Thyroid gland (tissue), 4 donors: Measurements from ENCODE around the gene SAP130. TPM values are rescaled to one million over a fixed set of nuclear protein-coding genes. Genes with fewer than 3 reads are reported as not detected.

Experiments used
- DNase-seq, 2 donors: peaks; one replicate each; pipeline ENCODE4 v3.0.0-alpha.2; 2019
- H3K27ac ChIP-seq, 3 donors: fragments of 200-600 bp; sonication (generic); 1 replicate in 2 of 3; 2 replicates in 1 of 3; pipeline ENCODE4 v1.5.1; 2016 to 2019; ENCODE audit warnings: mild to moderate bottlenecking in 1 of 3, moderate library complexity in 1 of 3
- H3K27me3 ChIP-seq: fragments of 200-600 bp; sonication (generic); one replicate; pipeline ENCODE4 v1.5.1; 2019
- H3K36me3 ChIP-seq, 2 donors: fragments of 200-600 bp; sonication (generic); one replicate each; pipeline ENCODE4 v1.5.1; 2016 to 2019
- H3K4me1 ChIP-seq, 2 donors: fragments of 200-600 bp; sonication (generic); one replicate each; pipeline ENCODE4 v1.5.1; 2017 to 2019
- H3K4me3 ChIP-seq, 3 donors: fragments of 200-600 bp; sonication (generic); replicated peaks in 1 of 3; 1 replicate in 2 of 3; 2 replicates in 1 of 3; pipeline ENCODE4 v1.5.1; 2016; ENCODE audit warnings: mild to moderate bottlenecking in 1 of 3
- H3K9me3 ChIP-seq: fragments of 200-600 bp; sonication (generic); one replicate; pipeline ENCODE4 v1.5.1; 2017
- POLR2A ChIP-seq, 2 donors: fragments of 450-650 bp; IDR thresholded peaks; one replicate each; pipeline ENCODE4 v1.6.1; 2017; ENCODE audit warnings: antibody characterized with exemption in 2 of 2, mild to moderate bottlenecking in 2 of 2, moderate library complexity in 1 of 2
- WGBS, 2 donors: methylation state at CpG; one replicate each; pipeline ENCODE4 v1.1.5; 2017; 5-methylcytosine and 5-hydroxymethylcytosine counted together
- intact Hi-C: fragments of 100-400 bp; cut with DNase I; formaldehyde crosslinking; loops from one replicate; pipeline ENCODE4 v1.15.1; 2023
- total RNA-seq, 4 donors: library from RNA; depleted of rRNA; stranded (reverse); fragments of >200 nt; gene quantifications; one replicate each; pipeline ENCODE4 v1.2.3, GENCODE V29; 2016
- TF ChIP-seq, protein P1 (sequence below), 6 experiments: fragments of 200-600 bp in 3 of 6; fragments of 450-650 bp in 3 of 6; sonication (generic) in 3 of 6; IDR thresholded peaks; one replicate each; pipeline ENCODE4 v1.5.1; 2016 to 2019; ENCODE audit warnings: antibody characterized with exemption in 6 of 6, mild to moderate bottlenecking in 2 of 6, inconsistent platforms in 1 of 6, moderate library complexity in 1 of 6

The SAP130 gene
- total RNA-seq, 4 donors from 2014 or later: 10.3 to 14.7 (median 11.3) TPM

- H3K27ac ChIP-seq: no peak overlapping the region
- H3K4me1 ChIP-seq: no peaks in the 10 kb centered on the region
- WGBS, 2 donors: 90% methylated on average over 5 of the region's 5 CpGs
- no peaks in the 10 kb centered on the region for H3K36me3 ChIP-seq
- H3K4me3 ChIP-seq: no peak overlapping the region
- DNase-seq: no peak
- H3K9me3 ChIP-seq: no peaks in the 10 kb centered on the region
- no peaks in the 10 kb centered on the region for H3K27me3 ChIP-seq
- intact Hi-C loops: loop anchor here (10.0 kb wide), 1 partner anchor 173 kb away; no protein-coding TSS in a partner anchor
- TF ChIP-seq POLR2A (IDR thresholded peaks at IDR 0.05): no peak
- TF ChIP-seq, protein P1, sequence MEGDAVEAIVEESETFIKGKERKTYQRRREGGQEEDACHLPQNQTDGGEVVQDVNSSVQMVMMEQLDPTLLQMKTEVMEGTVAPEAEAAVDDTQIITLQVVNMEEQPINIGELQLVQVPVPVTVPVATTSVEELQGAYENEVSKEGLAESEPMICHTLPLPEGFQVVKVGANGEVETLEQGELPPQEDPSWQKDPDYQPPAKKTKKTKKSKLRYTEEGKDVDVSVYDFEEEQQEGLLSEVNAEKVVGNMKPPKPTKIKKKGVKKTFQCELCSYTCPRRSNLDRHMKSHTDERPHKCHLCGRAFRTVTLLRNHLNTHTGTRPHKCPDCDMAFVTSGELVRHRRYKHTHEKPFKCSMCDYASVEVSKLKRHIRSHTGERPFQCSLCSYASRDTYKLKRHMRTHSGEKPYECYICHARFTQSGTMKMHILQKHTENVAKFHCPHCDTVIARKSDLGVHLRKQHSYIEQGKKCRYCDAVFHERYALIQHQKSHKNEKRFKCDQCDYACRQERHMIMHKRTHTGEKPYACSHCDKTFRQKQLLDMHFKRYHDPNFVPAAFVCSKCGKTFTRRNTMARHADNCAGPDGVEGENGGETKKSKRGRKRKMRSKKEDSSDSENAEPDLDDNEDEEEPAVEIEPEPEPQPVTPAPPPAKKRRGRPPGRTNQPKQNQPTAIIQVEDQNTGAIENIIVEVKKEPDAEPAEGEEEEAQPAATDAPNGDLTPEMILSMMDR (IDR thresholded peaks at IDR 0.05): no peak
These were observed 9.8 kb upstream of the SAP130 start for GRCh38 chr2:128037649-128038048.

DNA sequence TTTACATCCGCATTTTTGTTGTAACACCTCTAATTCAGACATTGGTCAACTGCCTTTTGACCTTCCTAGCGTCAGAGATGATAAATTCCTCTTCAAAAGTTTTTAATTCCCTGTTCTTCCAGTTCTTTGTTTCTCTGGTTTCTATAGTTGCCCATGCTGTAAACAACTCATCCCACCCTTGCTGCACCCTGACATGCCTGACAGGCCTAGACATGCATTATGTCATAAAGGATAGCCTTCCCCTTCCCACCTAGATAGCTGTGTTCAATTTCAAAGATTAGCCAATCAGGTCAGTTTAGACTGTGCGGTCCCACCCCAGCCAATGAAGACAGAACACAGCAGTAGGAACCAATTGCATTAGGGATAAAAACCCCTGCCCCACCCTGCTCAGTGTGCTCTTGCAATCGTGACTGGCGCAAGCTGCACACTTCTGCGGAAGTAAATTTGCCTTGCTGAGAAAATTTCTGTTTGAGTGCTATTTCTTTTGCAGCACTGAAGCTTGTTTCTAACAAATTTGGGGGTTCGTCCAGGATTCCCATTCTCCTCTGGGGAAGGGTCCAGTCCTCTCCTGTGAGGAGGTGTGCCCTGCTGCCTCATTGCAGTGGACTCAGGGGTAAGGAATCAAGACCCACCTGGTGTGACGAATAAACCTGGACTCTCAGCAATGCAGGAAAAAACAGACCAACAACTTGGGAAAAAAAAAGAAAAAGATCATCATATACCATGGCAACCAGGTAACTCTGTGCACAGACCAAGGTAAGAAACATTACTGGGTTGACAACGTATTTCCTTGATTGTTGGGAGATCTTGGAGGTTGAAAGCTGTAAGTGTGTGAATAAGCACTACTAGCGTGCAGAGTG lies 9.1 kb upstream of the SAP130 start:
- Histone ChIP-seq H3K4me3 (no peak overlapping the region), H3K27me3 (no peaks in the 10 kb centered on the region), H3K9me3 (no peaks in the 10 kb centered on the region), H3K4me1 (no peaks in the 10 kb centered on the region), H3K36me3 (no peaks in the 10 kb centered on the region), H3K27ac (no peak overlapping the region)
- TF ChIP-seq POLR2A (IDR thresholded peaks at IDR 0.05): no peak
- TF ChIP-seq, protein P1 (IDR thresholded peaks at IDR 0.05): no peak
- no peak for DNase-seq
- intact Hi-C loops: loop anchor here (10.0 kb wide), 1 partner anchor 172 kb away; no protein-coding TSS in a partner anchor
- WGBS, 2 donors: 89% methylated on average over 10 of the region's 10 CpGs

DNA sequence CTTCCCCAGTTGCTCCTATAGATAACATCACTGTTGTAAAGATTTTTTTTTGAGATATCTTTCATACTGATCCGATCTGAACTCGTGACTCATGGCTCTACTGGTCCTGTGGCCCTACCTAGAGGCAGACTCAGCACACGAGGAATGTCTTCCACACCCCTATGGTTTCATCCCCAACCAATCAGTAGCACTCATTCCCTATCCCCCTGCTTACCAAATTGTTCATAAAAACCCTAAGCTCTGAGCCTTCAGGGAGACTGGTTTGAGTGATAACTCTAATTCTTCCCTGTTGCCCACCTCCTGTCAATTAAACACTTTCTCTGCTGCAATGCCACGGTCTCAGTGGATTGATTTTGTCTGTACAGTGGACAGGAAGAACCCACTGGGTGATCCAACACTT lies 4.2 kb upstream of the SAP130 start:
- H3K27ac ChIP-seq: no peak overlapping the region
- no peaks in the 10 kb centered on the region for H3K27me3 ChIP-seq
- DNase-seq: no peak
- H3K4me3 ChIP-seq: no peak overlapping the region
- H3K4me1 ChIP-seq: peaks cover 0 to 5% of the 10 kb centered on the region in 2 donors
- intact Hi-C loops: loop anchor here (5.0 to 10.0 kb wide), 2 partner anchors 55 to 167 kb away; no protein-coding TSS in a partner anchor
- H3K36me3 ChIP-seq: no peaks in the 10 kb centered on the region
- WGBS, 2 donors: 78 to 83% methylated on average over 4 of the region's 4 CpGs
- TF ChIP-seq, protein P1 (IDR thresholded peaks at IDR 0.05): no peak
- no peak for TF ChIP-seq POLR2A (IDR thresholded peaks at IDR 0.05)
- H3K9me3 ChIP-seq: no peaks in the 10 kb centered on the region

DNA sequence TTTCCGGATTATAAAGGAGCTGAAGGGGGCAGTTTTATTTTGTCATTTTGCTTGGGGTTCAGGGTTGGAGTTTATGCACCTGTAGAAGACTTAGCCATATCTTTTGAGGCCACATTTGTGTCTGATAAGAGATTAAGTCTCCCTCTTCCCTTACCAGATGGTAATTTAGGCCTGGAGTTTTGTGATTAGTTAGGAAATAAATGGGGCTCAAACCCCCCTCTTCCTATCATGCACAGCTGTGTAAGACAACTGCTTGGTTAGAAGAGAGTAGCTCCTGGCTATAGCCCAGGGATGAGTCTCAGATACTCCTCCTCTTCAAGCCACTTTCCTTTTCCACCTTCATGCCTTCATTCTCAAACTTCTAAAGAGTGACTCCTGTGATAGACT lies 802 bp upstream of the SAP130 start:
- Histone ChIP-seq H3K9me3 (no peaks in the 10 kb centered on the region), H3K4me1 (peaks cover 2 to 13% of the 10 kb centered on the region in 2 donors), H3K4me3 (peak overlapping the region; percentile 30 to 98 (median 97)), H3K27me3 (no peaks in the 10 kb centered on the region), H3K36me3 (no peaks in the 10 kb centered on the region), H3K27ac (peak overlapping the region in 2 of 3 donors; percentile 85 to 95)
- no peak for DNase-seq
- intact Hi-C loops: no loop called here
- WGBS, 2 donors: 0% methylated on average over 1 of the region's 1 CpG
- TF ChIP-seq, protein P1 (IDR thresholded peaks at IDR 0.05): no peak

DNA sequence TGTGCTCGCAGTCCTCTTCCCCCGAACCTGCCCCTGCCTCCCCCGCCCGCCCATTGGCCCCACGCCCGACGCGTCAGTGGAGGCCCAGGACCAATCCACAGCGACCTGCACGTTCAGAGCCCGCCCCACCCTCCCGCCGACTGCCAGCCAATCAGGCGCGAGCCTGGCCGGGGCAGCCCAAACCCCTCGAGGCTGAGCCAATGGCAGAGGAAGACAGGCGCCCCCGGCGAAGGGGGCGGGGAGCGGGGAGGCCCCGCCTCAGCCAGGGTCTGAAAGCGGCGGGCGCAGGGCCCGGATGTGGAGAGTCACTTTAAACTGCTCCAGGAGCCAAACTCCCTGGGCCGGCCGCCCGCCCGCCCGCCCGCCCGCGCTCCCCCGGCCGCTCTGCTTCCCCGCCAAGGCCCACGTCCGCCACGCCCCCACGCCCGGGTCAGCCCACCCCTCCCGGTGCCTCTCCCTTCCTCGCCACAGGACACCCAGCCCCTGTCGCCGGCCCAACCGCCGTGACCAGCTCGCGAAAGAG lies 520 bp downstream of the SAP130 start:
- peak; percentile 100 for DNase-seq
- no peaks in the 10 kb centered on the region for H3K27me3 ChIP-seq
- peak overlapping the region; percentile 96 to 98 (median 97) for H3K4me3 ChIP-seq
- intact Hi-C loops: no loop called here
- peak overlapping the region; percentile 85 to 95 (median 90) for H3K27ac ChIP-seq
- TF ChIP-seq POLR2A (IDR thresholded peaks at IDR 0.05): no peak
- TF ChIP-seq, protein P1 (IDR thresholded peaks at IDR 0.05): no peak
- H3K36me3 ChIP-seq: no peaks in the 10 kb centered on the region
- WGBS, 2 donors: 0% methylated on average over 5 of the region's 51 CpGs; no CpG with 5 or more reads in 1 of the 2 donors
- H3K9me3 ChIP-seq: no peaks in the 10 kb centered on the region
- peaks cover 2 to 13% of the 10 kb centered on the region in 2 donors for H3K4me1 ChIP-seq
